ENCODE results near the gene FGA.
"Not testable (repeated sequence)": the region's sequence is repeated elsewhere in the genome, so short reads cannot be mapped to it uniquely, and the experiment has no call there.

Gene FGA

GRCh38 chr4:154606728-154607723 is 16.5 kb upstream of the FGA start:
- DNase-seq: no peak

- DNase-seq: no peak
These were observed 14.2 kb upstream of the FGA start for GRCh38 chr4:154604696-154605200.

GRCh38 chr4:154603033-154603943 is 12.7 kb upstream of the FGA start:
- DNase-seq: no peak

- DNase-seq: no peak
These were observed 12.0 kb upstream of the FGA start for GRCh38 chr4:154602404-154603020.

GRCh38 chr4:154597798-154598774 is 7.5 kb upstream of the FGA start:
- no peak for DNase-seq

GRCh38 chr4:154597281-154597680 is 6.7 kb upstream of the FGA start:
- not testable (repeated sequence) for DNase-seq

GRCh38 chr4:154595807-154596206 is 5.3 kb upstream of the FGA start:
- no peak for DNase-seq

GRCh38 chr4:154594343-154594742 is 3.8 kb upstream of the FGA start:
- DNase-seq: not testable (repeated sequence)

GRCh38 chr4:154593868-154594267 is 3.3 kb upstream of the FGA start:
- no peak for DNase-seq

- no peak for DNase-seq
These were observed 1.3 kb upstream of the FGA start for GRCh38 chr4:154591890-154592289.

- no peak for DNase-seq
These were observed 995 bp downstream of the FGA start for GRCh38 chr4:154589296-154590197.

GRCh38 chr4:154588198-154588597 is 2.3 kb downstream of the FGA start:
- DNase-seq: no peak

GRCh38 chr4:154586296-154587033 is 4.1 kb downstream of the FGA start:
- no peak for DNase-seq

GRCh38 chr4:154585369-154586018 is 5.0 kb downstream of the FGA start:
- no peak for DNase-seq

GRCh38 chr4:154584259-154584658 is 6.3 kb downstream of the FGA start:
- no peak for DNase-seq

- no peak for DNase-seq
These were observed 6.9 kb downstream of the FGA start for GRCh38 chr4:154583677-154584076.

GRCh38 chr4:154583230-154583629 is 7.3 kb downstream of the FGA start:
- no peak for DNase-seq

GRCh38 chr4:154582723-154583122 is 7.8 kb downstream of the FGA start:
- no peak for DNase-seq

- DNase-seq: no peak
These were observed 10.6 kb downstream of the FGA start for GRCh38 chr4:154579927-154580326.
